ENCODE data around the gene TRAPPC3.

- TF ChIP-seq, protein P1, sequence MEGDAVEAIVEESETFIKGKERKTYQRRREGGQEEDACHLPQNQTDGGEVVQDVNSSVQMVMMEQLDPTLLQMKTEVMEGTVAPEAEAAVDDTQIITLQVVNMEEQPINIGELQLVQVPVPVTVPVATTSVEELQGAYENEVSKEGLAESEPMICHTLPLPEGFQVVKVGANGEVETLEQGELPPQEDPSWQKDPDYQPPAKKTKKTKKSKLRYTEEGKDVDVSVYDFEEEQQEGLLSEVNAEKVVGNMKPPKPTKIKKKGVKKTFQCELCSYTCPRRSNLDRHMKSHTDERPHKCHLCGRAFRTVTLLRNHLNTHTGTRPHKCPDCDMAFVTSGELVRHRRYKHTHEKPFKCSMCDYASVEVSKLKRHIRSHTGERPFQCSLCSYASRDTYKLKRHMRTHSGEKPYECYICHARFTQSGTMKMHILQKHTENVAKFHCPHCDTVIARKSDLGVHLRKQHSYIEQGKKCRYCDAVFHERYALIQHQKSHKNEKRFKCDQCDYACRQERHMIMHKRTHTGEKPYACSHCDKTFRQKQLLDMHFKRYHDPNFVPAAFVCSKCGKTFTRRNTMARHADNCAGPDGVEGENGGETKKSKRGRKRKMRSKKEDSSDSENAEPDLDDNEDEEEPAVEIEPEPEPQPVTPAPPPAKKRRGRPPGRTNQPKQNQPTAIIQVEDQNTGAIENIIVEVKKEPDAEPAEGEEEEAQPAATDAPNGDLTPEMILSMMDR (conservative IDR thresholded peaks at IDR 0.05 in 1 of 2, IDR thresholded peaks at IDR 0.05 in 1 of 2; ENCODE audit: extremely low read depth in 1 of 2, insufficient read depth in 1 of 2, low read depth in 1 of 2, low read length in 2 of 2) = no peak
- TF ChIP-seq EZH2 (IDR thresholded peaks at IDR 0.05; ENCODE audit: borderline replicate concordance, low read length) = no peak
These were observed 41.9 kb downstream of the TRAPPC3 start for GRCh38 chr1:36107394-36107793.
